Measurements from ENCODE around the gene SENP6.

SENP6 gene

DNA sequence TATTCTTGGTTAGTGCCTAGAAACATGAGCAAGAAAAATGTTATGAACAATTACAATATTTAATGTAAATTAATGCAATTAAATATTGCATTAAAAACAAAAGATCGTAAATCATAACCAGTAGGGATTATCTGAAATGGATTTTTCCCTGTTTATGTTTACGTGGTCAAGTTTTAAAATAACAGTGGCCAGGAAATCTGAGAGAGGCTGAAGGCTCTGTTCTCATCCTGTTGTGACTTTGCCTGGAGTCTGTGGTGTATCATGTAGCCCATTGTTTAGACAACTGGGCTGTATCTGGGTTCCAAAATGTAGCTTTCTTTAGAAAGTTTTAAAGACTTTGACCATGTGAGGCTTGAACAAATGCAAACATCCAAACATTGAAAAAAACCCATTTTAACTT lies 149.8 kb downstream of the SENP6 start:
- no peak for DNase-seq

DNA sequence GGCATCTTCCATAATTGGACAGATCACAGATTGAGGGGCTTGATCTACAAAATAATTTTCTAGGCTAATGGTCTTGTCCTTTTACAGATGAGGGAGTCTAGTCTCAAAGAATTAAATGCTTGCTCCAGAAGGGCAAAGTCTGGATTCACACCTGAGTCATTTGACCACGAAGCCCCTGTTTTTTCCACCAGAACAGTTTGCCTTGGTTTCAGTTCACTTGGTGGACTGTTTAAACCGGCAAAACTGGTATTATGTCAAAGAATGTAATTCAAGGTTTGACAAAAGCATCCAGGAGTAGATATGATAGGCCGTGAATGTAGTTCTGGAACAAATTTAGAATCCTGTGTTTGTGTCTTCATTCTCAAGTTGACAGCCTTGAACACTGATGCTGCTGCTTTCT lies 150.7 kb downstream of the SENP6 start:
- DNase-seq = no peak

DNA sequence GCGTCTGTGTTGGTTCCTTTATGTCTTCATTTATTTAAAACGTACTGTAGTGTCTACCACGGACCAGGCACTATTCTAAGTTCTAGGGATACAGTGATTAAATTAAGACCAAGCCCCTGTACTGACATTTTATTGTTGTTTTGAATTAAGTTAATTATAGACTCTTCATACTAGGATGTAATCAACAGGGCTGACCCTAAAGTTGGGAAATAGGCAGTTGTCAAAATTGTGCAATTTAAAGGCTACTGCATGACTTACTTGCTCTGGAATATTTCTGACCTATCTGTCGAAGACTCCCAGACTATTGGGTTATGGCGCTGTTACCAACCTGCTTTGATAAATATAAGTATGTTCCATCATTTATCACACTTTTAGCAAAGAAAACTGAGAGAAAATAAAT lies 154.0 kb downstream of the SENP6 start:
- no peak for DNase-seq

- no peak for DNase-seq
These were observed 155.6 kb downstream of the SENP6 start for GRCh38 chr6:75757295-75757694.

- no peak for DNase-seq
These were observed 156.4 kb downstream of the SENP6 start for GRCh38 chr6:75758061-75758460.

- DNase-seq = no peak
These were observed 157.5 kb downstream of the SENP6 start for GRCh38 chr6:75759207-75759606.

GRCh38 chr6:75760320-75760719 lies 158.6 kb downstream of the SENP6 start:
- no peak for DNase-seq

DNA sequence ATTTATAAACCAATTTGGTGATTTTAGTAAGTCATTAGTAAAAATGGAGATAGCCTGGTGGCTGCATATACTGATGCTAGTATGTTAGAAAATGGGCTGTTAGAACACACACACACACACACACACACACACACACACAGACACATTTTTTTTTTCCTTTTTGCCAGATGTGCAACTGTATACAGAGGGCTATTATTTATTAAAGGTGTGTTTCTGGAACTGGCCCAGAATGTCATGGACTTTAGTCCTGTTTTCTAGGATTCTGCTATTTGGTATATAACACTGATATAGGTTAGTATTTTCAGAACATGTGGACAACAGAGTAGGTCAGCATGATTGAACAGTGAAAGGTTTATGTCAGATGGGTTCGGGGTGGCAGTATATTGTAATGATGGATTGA lies 159.8 kb downstream of the SENP6 start:
- no peak for DNase-seq

DNA sequence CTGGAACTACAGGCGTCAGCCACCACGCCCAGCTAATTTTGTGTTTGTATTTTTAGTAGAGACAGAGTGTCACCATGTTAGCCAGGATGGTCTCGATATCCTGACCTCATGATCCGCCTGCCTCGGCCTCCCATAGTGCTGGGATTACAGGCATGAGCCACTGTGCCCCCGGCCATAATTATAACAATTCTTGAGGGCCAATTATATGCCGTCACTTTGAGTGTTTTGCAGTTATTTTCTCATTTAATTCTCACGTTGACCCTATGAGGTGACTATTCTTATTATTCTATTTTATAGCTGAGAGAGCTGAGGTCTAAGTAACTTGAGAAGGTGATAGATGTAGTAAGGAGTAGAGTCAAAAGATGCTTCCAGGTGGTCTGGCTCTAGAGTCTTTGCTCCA lies 160.4 kb downstream of the SENP6 start:
- no peak for DNase-seq

DNA sequence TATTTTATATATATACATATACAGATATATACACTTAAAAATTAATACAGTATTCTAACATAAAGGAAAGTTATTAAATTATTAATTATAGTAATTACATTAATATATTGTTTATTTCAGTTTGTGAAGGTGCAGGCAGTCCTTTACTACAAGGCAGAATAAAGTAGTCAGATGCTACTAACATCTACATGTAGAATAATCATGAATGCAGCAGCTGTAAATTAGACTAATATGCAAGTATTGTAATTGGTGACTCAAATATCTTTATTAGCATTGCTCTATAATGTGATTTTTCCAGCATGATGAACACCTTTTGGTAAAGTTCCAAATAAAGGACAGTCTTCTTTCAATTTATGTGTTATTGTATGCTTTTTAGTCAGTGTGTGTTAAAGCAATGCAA lies 164.7 kb downstream of the SENP6 start:
- DNase-seq = no peak
